Neuronal stem cell (in vitro differentiated cells): ENCODE results near the gene RHBDL3.

ENCODE experiments used
- DNase-seq: peaks from one replicate; pipeline ENCODE4 v3.0.0-alpha.2; 2013; ENCODE audit warnings: low spot score
- H2AFZ ChIP-seq: one replicate; pipeline ENCODE4 v1.6.1; 2013; ENCODE audit warnings: mild to moderate bottlenecking, low read length, inconsistent platforms
- H2AK5ac ChIP-seq: 2 replicates; pipeline ENCODE4 v1.6.1; 2013; ENCODE audit warnings: low read depth, mild to moderate bottlenecking, inconsistent platforms, low read length, moderate library complexity, mixed read lengths
- H2BK120ac ChIP-seq: 2 replicates; pipeline ENCODE4 v1.6.1; 2013; ENCODE audit warnings: low read depth, mild to moderate bottlenecking, inconsistent platforms, low read length, moderate library complexity, mixed read lengths
- H2BK12ac ChIP-seq: one replicate; pipeline ENCODE4 v1.6.1; 2013; ENCODE audit warnings: low read length, inconsistent platforms
- H2BK15ac ChIP-seq: 2 replicates; pipeline ENCODE4 v1.6.1; 2013; ENCODE audit warnings: mild to moderate bottlenecking, low read length, inconsistent platforms, mixed read lengths
- H2BK5ac ChIP-seq: one replicate; pipeline ENCODE4 v1.6.1; 2013; ENCODE audit warnings: inconsistent platforms, mild to moderate bottlenecking, low read length, moderate library complexity
- H3K14ac ChIP-seq: one replicate; pipeline ENCODE4 v1.6.1; 2013; ENCODE audit warnings: low read length, inconsistent platforms
- H3K18ac ChIP-seq: 2 replicates; pipeline ENCODE4 v1.6.1; 2013; ENCODE audit warnings: low read length, inconsistent platforms
- H3K23ac ChIP-seq: 2 replicates; pipeline ENCODE4 v1.6.1; 2013; ENCODE audit warnings: low read depth, mild to moderate bottlenecking, mixed read lengths, low read length, inconsistent platforms; ENCODE audit not compliant: poor library complexity
- H3K27ac ChIP-seq: replicated peaks from 3 replicates; pipeline ENCODE4 v1.5.1; 2013; ENCODE audit warnings: low read length, inconsistent platforms
- H3K27me3 ChIP-seq, 3 experiments: 2 replicates each; pipeline ENCODE4 v1.6.1; 2013; ENCODE audit warnings: low read length in 3 of 3, mild to moderate bottlenecking in 2 of 3, inconsistent platforms in 1 of 3, low read depth in 1 of 3, mixed read lengths in 1 of 3, moderate library complexity in 1 of 3; ENCODE audit not compliant: control insufficient read depth in 3 of 3, insufficient read depth in 3 of 3
- H3K36me3 ChIP-seq, 2 donors: replicated peaks in 1 of 2; 2 replicates each; pipeline ENCODE4 v1.6.1; 2013; ENCODE audit warnings: low read length in 2 of 2; ENCODE audit not compliant: control insufficient read depth in 2 of 2, insufficient read depth in 2 of 2
- H3K4ac ChIP-seq: 2 replicates; pipeline ENCODE4 v1.6.1; 2013; ENCODE audit warnings: inconsistent platforms, mild to moderate bottlenecking, low read length, moderate library complexity
- H3K4me1 ChIP-seq, 2 donors: 1 replicate in 1 of 2; 2 replicates in 1 of 2; pipeline ENCODE4 v1.6.1; 2013; ENCODE audit warnings: low read length in 2 of 2, low read depth in 1 of 2; ENCODE audit not compliant: control insufficient read depth in 2 of 2, insufficient read depth in 1 of 2
- H3K4me2 ChIP-seq: one replicate; pipeline ENCODE4 v1.6.1; 2013; ENCODE audit warnings: mild to moderate bottlenecking, low read length, inconsistent platforms; ENCODE audit not compliant: insufficient read depth, poor library complexity, severe bottlenecking
- H3K4me3 ChIP-seq, 2 donors: 2 replicates each; pipeline ENCODE4 v1.5.1; 2013; ENCODE audit warnings: low read length in 2 of 2, mild to moderate bottlenecking in 2 of 2, inconsistent platforms in 1 of 2, moderate library complexity in 1 of 2
- H3K79me1 ChIP-seq: one replicate; pipeline ENCODE4 v1.6.1; 2013; ENCODE audit warnings: low read depth, mild to moderate bottlenecking, inconsistent platforms, low read length, moderate library complexity
- H3K9ac ChIP-seq: one replicate; pipeline ENCODE4 v1.6.1; 2013; ENCODE audit warnings: mild to moderate bottlenecking, low read depth, low read length, inconsistent platforms; ENCODE audit not compliant: poor library complexity
- H3K9me3 ChIP-seq, 2 donors: replicated peaks in 1 of 2; 2 replicates each; pipeline versions ENCODE3 to v1.6.1; 2013; ENCODE audit warnings: low read length in 2 of 2, mild to moderate bottlenecking in 2 of 2, inconsistent platforms in 1 of 2, low read depth in 1 of 2, mixed read lengths in 1 of 2, moderate library complexity in 1 of 2; ENCODE audit not compliant: control insufficient read depth in 2 of 2, insufficient read depth in 1 of 2
- H4K8ac ChIP-seq: one replicate; pipeline ENCODE4 v1.6.1; 2013; ENCODE audit warnings: low read depth, mild to moderate bottlenecking, inconsistent platforms, low read length, moderate library complexity
- H4K91ac ChIP-seq: one replicate; pipeline ENCODE4 v1.6.1; 2013; ENCODE audit warnings: low read length, low read depth, mild to moderate bottlenecking, inconsistent platforms; ENCODE audit not compliant: poor library complexity
- WGBS, 2 donors: extraction: QIAGEN DNeasy Blood & Tissue Kit; methylation state at CpG; one replicate each; pipeline ENCODE4 v1.1.7; 2013; ENCODE audit warnings: missing lambda C conversion rate in 2 of 2, mixed read lengths in 1 of 2; ENCODE audit not compliant: insufficient read length in 2 of 2, insufficient replicate concordance in 1 of 2; ENCODE audit errors: extremely low coverage in 2 of 2; 5-methylcytosine and 5-hydroxymethylcytosine counted together

RHBDL3 gene

DNA sequence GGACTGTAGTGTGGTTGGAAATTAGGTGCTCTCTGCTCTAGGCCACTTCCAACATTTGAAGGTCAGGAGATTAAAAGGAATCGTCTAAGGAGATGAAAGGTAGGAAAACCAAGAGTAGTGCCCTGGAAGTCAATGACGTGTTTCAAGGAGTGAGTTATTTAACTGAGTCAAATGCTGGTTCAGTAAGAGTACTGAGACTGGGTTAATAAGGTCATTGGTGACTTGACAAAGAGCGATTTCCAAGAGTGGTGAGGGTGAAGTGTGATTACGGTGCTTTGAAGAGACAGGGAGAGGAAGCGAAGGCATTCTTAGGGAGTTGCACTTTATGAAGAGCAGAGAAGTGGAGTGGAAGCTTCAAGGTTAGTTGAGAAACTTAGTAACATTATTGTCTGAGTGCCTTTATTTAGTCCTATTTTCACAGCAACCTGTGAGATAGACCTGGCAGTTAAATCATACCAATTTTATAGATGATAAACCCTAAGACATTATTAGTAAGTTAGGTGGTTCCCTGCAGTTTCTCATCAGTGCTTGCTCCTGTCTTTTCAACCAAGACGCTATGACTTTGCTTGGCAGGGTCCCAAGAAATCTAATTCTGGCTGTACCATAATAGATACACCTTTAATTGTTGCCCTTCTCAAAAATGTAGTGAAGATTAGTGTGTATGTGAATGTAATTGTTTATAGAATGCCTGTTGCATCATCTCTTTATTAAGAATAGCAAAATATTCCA lies 90.2 kb downstream of the RHBDL3 start:
- Histone ChIP-seq H2BK5ac (no peak overlapping the region), H3K27ac (no peak overlapping the region), H2BK15ac (no peak overlapping the region), H3K36me3 (peaks cover 30 to 91% of the 10 kb centered on the region in 2 donors), H3K27me3 (no peaks in the 10 kb centered on the region), H2BK120ac (no peak overlapping the region), H3K4me1 (peaks cover 1 to 7% of the 10 kb centered on the region in 2 donors), H3K4me3 (no peak overlapping the region), H3K18ac (no peak overlapping the region), H3K23ac (no peak overlapping the region), H2AFZ (no peak overlapping the region), H3K14ac (no peak overlapping the region), H3K4me2 (no peak overlapping the region), H2AK5ac (no peak overlapping the region), H3K4ac (no peak overlapping the region), H3K9me3 (no peaks in the 10 kb centered on the region), H3K9ac (no peak overlapping the region), H2BK12ac (no peak overlapping the region), H3K79me1 (peaks cover 10% of the 10 kb centered on the region), H4K91ac (no peak overlapping the region), H4K8ac (no peak overlapping the region)
- no peak for DNase-seq
- no CpG with 5 or more reads among the region's 6 CpGs for WGBS, 2 donors

DNA sequence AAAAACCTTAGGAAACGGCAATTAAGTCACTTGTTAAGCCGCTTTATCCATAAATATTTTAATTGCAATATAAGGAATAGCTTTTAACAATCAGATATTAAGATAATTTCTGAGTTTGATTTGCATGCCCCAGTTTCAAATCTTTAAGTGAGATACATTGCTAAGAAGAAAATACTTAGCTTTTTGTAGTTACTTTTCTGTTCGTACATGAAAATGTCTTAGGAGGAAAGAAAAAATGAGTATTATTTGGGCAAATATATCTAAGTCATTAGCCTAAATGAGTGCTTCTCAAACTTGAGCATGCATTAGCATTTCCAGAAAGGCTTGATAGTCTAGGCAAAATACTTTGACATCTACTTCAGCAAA lies 90.7 kb downstream of the RHBDL3 start:
- no peak overlapping the region for H3K23ac ChIP-seq
- H3K4ac ChIP-seq = no peak overlapping the region
- peaks cover 10% of the 10 kb centered on the region for H3K79me1 ChIP-seq
- H2BK15ac ChIP-seq = no peak overlapping the region
- H2AFZ ChIP-seq = no peak overlapping the region
- H3K9me3 ChIP-seq = no peaks in the 10 kb centered on the region
- no peaks in the 10 kb centered on the region for H3K27me3 ChIP-seq
- no peak overlapping the region for H3K4me2 ChIP-seq
- H2BK120ac ChIP-seq = no peak overlapping the region
- no peak overlapping the region for H2BK12ac ChIP-seq
- no peak overlapping the region for H2BK5ac ChIP-seq
- H3K9ac ChIP-seq = no peak overlapping the region
- H3K14ac ChIP-seq = no peak overlapping the region
- WGBS, 2 donors = no CpG with 5 or more reads among the region's 3 CpGs
- peaks cover 1 to 7% of the 10 kb centered on the region in 2 donors for H3K4me1 ChIP-seq
- no peak overlapping the region for H2AK5ac ChIP-seq
- DNase-seq = no peak
- no peak overlapping the region for H4K8ac ChIP-seq
- H4K91ac ChIP-seq = no peak overlapping the region
- no peak overlapping the region for H3K18ac ChIP-seq
- peaks cover 30 to 96% of the 10 kb centered on the region in 2 donors for H3K36me3 ChIP-seq
- no peak overlapping the region for H3K4me3 ChIP-seq
- H3K27ac ChIP-seq = no peak overlapping the region

DNA sequence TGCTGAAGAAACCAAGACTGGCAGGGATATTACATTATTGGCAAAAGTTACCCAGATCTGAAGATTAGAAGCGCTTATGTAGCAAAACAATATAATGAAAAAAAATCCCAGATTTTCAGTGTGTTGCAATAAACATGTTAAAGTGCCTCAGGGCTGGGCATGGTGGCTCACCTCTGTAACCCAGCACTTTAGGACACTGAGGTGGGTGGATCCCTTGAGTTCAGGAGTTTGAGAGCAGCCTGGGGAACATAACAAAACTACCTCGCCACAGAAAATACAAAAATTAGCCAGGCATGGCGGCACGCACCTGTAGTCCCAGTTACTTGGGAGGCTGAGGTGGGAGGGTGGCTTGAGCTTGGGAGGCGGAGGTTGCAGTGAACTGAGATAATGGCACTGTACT lies 91.1 kb downstream of the RHBDL3 start:
- Histone ChIP-seq H2AK5ac (no peak overlapping the region), H2BK12ac (no peak overlapping the region), H3K36me3 (peaks cover 30 to 96% of the 10 kb centered on the region in 2 donors), H3K14ac (no peak overlapping the region), H3K27me3 (no peaks in the 10 kb centered on the region), H2BK120ac (no peak overlapping the region), H3K4ac (no peak overlapping the region), H4K91ac (no peak overlapping the region), H2BK15ac (no peak overlapping the region), H3K18ac (no peak overlapping the region), H3K23ac (no peak overlapping the region), H2BK5ac (no peak overlapping the region), H3K4me3 (no peak overlapping the region), H3K79me1 (peaks cover 10% of the 10 kb centered on the region), H3K4me2 (no peak overlapping the region), H3K9me3 (no peaks in the 10 kb centered on the region), H4K8ac (no peak overlapping the region), H2AFZ (no peak overlapping the region), H3K4me1 (peaks cover 1 to 5% of the 10 kb centered on the region in 2 donors), H3K9ac (no peak overlapping the region), H3K27ac (no peak overlapping the region)
- DNase-seq = no peak
- WGBS, 2 donors = no CpG with 5 or more reads among the region's 5 CpGs

DNA sequence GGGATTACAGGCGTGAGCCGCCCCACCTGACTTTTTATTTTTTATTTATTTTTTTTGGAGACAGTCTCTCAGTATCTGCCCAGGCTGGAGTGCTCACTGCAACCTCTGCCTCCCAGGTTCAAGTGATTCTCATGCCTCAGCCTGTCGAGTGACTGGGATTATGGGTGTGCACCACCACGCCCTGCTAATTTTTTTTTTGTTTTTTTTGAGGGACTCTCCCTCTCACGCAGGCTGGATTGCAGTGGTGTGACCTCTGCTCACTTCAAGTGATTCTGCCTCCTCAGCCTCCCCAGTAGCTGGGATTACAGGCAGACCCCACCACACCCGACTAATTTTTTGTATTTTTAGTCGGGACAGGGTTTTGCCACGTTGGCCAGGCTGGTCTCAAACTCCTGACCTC lies 92.0 kb downstream of the RHBDL3 start:
- Histone ChIP-seq H2BK12ac (no peak overlapping the region), H3K14ac (no peak overlapping the region), H2AK5ac (no peak overlapping the region), H3K9me3 (no peaks in the 10 kb centered on the region), H3K27me3 (no peaks in the 10 kb centered on the region), H3K27ac (no peak overlapping the region), H3K23ac (no peak overlapping the region), H3K4me3 (no peak overlapping the region), H4K8ac (no peak overlapping the region), H3K9ac (no peak overlapping the region), H3K4me1 (peaks cover under 1% of the 10 kb centered on the region in 2 donors), H2AFZ (no peak overlapping the region), H3K79me1 (peaks cover 10% of the 10 kb centered on the region), H3K4ac (no peak overlapping the region), H2BK120ac (no peak overlapping the region), H2BK5ac (no peak overlapping the region), H4K91ac (no peak overlapping the region), H3K4me2 (no peak overlapping the region), H3K18ac (no peak overlapping the region), H2BK15ac (no peak overlapping the region), H3K36me3 (peaks cover 33 to 96% of the 10 kb centered on the region in 2 donors)
- no peak for DNase-seq
- WGBS, 2 donors = no CpG with 5 or more reads among the region's 8 CpGs
